ENCODE data around the gene CCDC93. TPM values are rescaled to one million over a fixed set of nuclear protein-coding genes. Genes with fewer than 3 reads are reported as not detected.
A peak's percentile ranks its signal among the peaks of the same experiment; 100 is the strongest.

Gene CCDC93
- 10 to 100 TPM in 11 of 12 donors, not detected in 1; 20.2 to 52.1 (median 31.1) TPM for polyA plus RNA-seq (ENCODE audit: insufficient read length in 12 of 12)
- long read RNA-seq, donor 1 = 0 reads
- long read RNA-seq, donor 2 = 0 reads
- long read RNA-seq, donor 3 = 0 reads
- long read RNA-seq, donor 4, full-length matches to known transcripts = 1 of 1 reads
- long read RNA-seq, donor 4, partial matches to known transcripts = 0 of 1 reads
- long read RNA-seq, donor 4, other reads (novel, unspliced or antisense) = 0 of 1 reads
- long read RNA-seq, donor 5, full-length matches to known transcripts = 1 of 22 reads
- long read RNA-seq, donor 5, partial matches to known transcripts = 10 of 22 reads
- long read RNA-seq, donor 5, other reads (novel, unspliced or antisense) = 11 of 22 reads
- long read RNA-seq, donor 6 = 0 reads
- long read RNA-seq, donor 7 = 0 reads
- long read RNA-seq, donor 8, full-length matches to known transcripts = 1 of 1 reads
- long read RNA-seq, donor 8, partial matches to known transcripts = 0 of 1 reads
- long read RNA-seq, donor 8, other reads (novel, unspliced or antisense) = 0 of 1 reads
- long read RNA-seq, donor 9 = 0 reads
- long read RNA-seq, donor 10, full-length matches to known transcripts = 2 of 2 reads
- long read RNA-seq, donor 10, partial matches to known transcripts = 0 of 2 reads
- long read RNA-seq, donor 10, other reads (novel, unspliced or antisense) = 0 of 2 reads
- long read RNA-seq, donor 11 = 0 reads

- peak; percentile 86 for DNase-seq
Measured at GRCh38 chr2:118013724-118014491, at the start of gene CCDC93. Gene CCDC93, minus strand, starts transcription at chr2:118014070. Its CDS starts 75 bp downstream, at chr2:118013995.

- no peak for DNase-seq
Measured at GRCh38 chr2:118062669-118063068, 48.8 kb upstream of the CCDC93 start.

- no peak for DNase-seq
Measured at GRCh38 chr2:118062048-118062447, 48.2 kb upstream of the CCDC93 start.

GRCh38 chr2:118061135-118061955 lies 47.5 kb upstream of the CCDC93 start:
- DNase-seq = peak; percentile 8

GRCh38 chr2:118059919-118060478 lies 46.1 kb upstream of the CCDC93 start:
- DNase-seq = no peak

- DNase-seq = no peak
Measured at GRCh38 chr2:118058951-118059350, 45.1 kb upstream of the CCDC93 start.

- no peak for DNase-seq
Measured at GRCh38 chr2:118056801-118057200, 42.9 kb upstream of the CCDC93 start.

- no peak for DNase-seq
Measured at GRCh38 chr2:118056165-118056534, 42.3 kb upstream of the CCDC93 start.

- no peak for DNase-seq
Measured at GRCh38 chr2:118055512-118056164, 41.8 kb upstream of the CCDC93 start.

- DNase-seq = no peak
Measured at GRCh38 chr2:118054213-118055008, 40.5 kb upstream of the CCDC93 start.

GRCh38 chr2:118053681-118054080 lies 39.8 kb upstream of the CCDC93 start:
- DNase-seq = no peak

- no peak for DNase-seq
Measured at GRCh38 chr2:118052474-118052873, 38.6 kb upstream of the CCDC93 start.

- no peak for DNase-seq
Measured at GRCh38 chr2:118051826-118052358, 38.0 kb upstream of the CCDC93 start.

- no peak for DNase-seq
Measured at GRCh38 chr2:118050974-118051373, 37.1 kb upstream of the CCDC93 start.

- no peak for DNase-seq
Measured at GRCh38 chr2:118050386-118050785, 36.5 kb upstream of the CCDC93 start.

- no peak for DNase-seq
Measured at GRCh38 chr2:118049816-118050140, 35.9 kb upstream of the CCDC93 start.

GRCh38 chr2:118049140-118049815 lies 35.4 kb upstream of the CCDC93 start:
- DNase-seq = no peak

- no peak for DNase-seq
Measured at GRCh38 chr2:118048401-118048800, 34.5 kb upstream of the CCDC93 start.

GRCh38 chr2:118047380-118047826 lies 33.5 kb upstream of the CCDC93 start:
- no peak for DNase-seq

Data from muscle of arm (tissue), 14 donors.